HuH-7 (cell line): Measurements from ENCODE around the gene CD28.
"Not testable (repeated sequence)": the region's sequence is repeated elsewhere in the genome, so short reads cannot be mapped to it uniquely, and the experiment has no call there.

Source experiments
- DNase-seq: peaks from one replicate; pipeline ENCODE4 v3.0.0; 2011; ENCODE audit warnings: low spot score

The CD28 gene

GRCh38 chr2:203750346-203751068, 44.1 kb downstream of the CD28 start:
- no peak for DNase-seq

- no peak for DNase-seq
Observed at GRCh38 chr2:203751685-203752271, 45.3 kb downstream of the CD28 start.

- DNase-seq, result no peak
Observed at GRCh38 chr2:203756161-203756560, 49.7 kb downstream of the CD28 start.

GRCh38 chr2:203758841-203759689, 52.6 kb downstream of the CD28 start:
- DNase-seq, result no peak

GRCh38 chr2:203759690-203760365, 53.4 kb downstream of the CD28 start:
- DNase-seq, result no peak

- no peak for DNase-seq
Observed at GRCh38 chr2:203761121-203761520, 54.7 kb downstream of the CD28 start.

GRCh38 chr2:203763241-203763937, 57.0 kb downstream of the CD28 start:
- no peak for DNase-seq

GRCh38 chr2:203763938-203764664, 57.7 kb downstream of the CD28 start:
- DNase-seq, result no peak

GRCh38 chr2:203772456-203773165, 66.2 kb downstream of the CD28 start:
- DNase-seq, result no peak

GRCh38 chr2:203774760-203775159, 68.3 kb downstream of the CD28 start:
- no peak for DNase-seq

- no peak for DNase-seq
Observed at GRCh38 chr2:203775684-203776083, 69.2 kb downstream of the CD28 start.

GRCh38 chr2:203777030-203777429, 70.6 kb downstream of the CD28 start:
- DNase-seq, result no peak

- not testable (repeated sequence) for DNase-seq
Observed at GRCh38 chr2:203779477-203780073, 73.1 kb downstream of the CD28 start.

GRCh38 chr2:203780231-203780630, 73.8 kb downstream of the CD28 start:
- no peak for DNase-seq

GRCh38 chr2:203781151-203781550, 74.7 kb downstream of the CD28 start:
- no peak for DNase-seq

- peak; percentile 74 for DNase-seq
Observed at GRCh38 chr2:203782262-203782976, 76.0 kb downstream of the CD28 start.

- DNase-seq, result peak; percentile 41
Observed at GRCh38 chr2:203783496-203784203, 77.2 kb downstream of the CD28 start.

- DNase-seq, result not testable (repeated sequence)
Observed at GRCh38 chr2:203784710-203785270, 78.4 kb downstream of the CD28 start.
